ENCODE measurements around the gene CIC.
"Not testable (repeated sequence)": the region's sequence is repeated elsewhere in the genome, so short reads cannot be mapped to it uniquely, and the experiment has no call there.

CIC gene

DNA sequence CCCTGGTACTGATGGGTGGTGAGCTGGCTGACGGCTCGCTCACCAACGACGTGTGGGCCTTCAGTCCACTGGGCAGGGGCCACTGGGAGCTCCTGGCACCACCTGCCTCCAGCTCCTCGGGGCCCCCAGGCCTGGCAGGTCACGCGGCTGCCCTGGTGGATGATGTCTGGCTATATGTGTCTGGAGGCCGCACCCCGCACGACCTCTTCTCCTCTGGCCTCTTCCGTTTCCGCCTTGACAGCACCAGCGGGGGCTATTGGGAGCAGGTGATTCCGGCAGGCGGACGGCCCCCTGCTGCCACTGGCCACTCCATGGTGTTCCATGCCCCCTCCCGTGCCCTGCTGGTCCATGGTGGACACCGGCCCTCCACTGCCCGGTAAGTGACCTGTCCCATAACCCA, 66.9 kb downstream of the CIC start:
- DNase-seq, result no peak

DNA sequence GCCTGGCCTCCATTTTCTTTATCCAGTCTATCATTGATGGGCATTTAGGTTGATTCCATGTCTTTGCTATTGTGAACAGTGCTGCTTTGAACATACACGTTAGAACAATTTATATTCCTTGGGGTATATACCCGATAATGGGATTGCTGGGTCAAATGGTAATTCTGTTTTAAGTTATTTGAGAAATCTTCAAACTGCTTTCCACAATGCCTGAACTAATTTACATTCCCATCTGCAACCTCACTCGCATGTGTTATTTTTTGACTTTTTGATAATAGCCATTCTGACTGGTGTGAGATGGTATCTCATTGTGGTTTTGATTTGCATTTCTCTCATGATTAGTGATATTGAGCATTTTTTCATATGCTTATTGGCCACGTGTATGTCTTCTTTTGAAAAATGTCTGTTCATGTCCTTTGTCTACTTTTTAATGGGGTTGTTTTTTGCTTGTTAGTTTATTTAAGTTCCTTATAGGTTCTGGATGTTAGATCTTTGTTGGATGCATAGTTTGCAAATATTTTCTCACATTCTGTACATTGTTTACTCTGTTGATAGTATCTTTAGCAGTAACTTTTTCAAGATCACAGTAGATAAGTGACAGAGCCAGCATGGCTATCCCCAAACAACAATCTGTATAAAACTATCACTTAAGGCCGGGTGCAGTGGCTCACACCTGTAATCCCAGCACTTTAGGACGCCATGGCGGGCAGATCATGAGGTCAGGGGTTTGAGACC, 70.2 kb downstream of the CIC start:
- not testable (repeated sequence) for DNase-seq

DNA sequence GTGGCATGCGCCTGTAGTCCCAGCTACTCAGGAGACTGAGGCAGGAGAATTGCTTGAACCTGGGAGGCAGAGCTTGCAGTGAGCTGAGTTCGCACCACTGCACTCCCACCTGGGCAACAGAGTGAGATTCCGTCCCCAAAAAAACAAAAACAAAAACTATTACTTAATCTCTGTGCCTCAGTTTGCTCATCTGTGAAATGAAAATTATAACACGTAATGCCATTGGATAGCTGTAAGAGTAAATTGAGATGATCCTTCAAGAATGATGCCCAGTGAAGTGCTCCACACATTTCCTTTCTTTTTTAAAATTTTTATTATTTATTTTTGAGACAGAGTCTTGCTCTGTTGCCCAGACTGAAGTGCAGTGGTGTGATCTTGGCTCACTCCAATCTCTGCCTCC, 70.9 kb downstream of the CIC start:
- not testable (repeated sequence) for DNase-seq

DNA sequence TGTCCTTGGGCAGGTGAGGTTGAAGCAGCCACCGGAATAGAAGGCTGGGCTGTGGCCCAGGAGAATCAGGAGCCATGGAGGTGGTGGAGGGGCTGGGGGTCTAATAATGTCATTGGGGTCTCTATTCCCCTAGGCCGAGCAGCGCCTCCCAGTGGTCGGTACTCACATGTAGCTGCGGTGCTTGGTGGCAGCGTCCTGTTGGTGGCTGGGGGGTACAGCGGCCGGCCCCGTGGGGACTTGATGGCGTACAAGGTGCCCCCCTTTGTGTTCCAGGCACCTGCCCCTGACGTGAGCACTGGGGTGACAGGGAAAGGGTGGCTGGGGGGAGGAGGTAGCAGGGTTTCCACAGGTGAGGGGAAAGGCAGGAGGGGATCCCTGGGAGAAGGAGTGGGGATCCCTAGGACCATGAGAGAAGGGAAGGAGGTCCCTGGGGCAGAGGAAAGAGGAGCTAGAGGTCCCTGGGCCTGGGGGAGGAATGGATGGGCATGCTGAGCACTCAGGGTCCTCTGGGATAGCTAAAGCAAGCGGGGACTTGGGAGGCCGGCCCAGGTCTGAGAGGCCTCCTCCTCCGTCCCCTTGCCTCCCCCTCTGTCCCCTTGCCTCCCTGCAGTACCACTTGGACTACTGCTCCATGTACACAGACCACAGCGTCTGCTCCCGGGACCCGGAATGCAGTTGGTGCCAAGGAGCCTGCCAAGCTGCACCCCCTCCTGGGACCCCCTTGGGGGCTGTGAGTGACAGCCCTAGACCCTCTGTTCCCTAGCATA, 74.5 kb downstream of the CIC start:
- no peak for DNase-seq

DNA sequence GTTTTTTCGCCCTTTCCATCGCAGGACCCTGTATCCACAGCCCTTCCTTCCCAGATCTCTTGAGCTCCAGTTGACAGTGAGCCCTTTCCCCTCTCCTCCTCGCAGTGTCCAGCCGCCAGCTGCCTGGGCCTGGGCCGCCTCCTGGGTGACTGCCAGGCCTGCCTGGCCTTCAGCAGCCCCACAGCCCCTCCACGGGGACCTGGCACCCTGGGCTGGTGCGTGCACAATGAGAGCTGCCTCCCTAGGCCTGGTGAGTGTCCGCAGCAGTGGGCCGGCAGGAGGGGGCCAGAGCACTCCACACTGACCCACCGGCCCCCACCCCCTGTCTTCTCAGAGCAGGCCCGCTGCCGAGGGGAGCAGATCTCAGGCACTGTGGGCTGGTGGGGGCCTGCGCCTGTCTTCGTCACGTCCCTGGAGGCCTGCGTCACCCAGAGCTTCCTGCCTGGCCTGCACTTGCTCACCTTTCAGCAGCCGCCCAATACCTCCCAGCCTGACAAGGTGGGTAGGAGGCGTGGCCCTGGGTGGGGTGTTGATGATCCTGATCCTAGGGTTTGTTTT, 75.4 kb downstream of the CIC start:
- no peak for DNase-seq
